Medulla oblongata (tissue), 1 donor: ENCODE data around the gene MAN2C1.
A peak's percentile ranks its signal among the peaks of the same experiment; 100 is the strongest.
"Not testable (repeated sequence)": the region's sequence is repeated elsewhere in the genome, so short reads cannot be mapped to it uniquely, and the experiment has no call there.

Experiments used
- DNase-seq: peaks from one replicate; pipeline ENCODE4 v3.0.0-alpha.2; 2015; ENCODE audit errors: extremely low spot score

Gene MAN2C1

DNA sequence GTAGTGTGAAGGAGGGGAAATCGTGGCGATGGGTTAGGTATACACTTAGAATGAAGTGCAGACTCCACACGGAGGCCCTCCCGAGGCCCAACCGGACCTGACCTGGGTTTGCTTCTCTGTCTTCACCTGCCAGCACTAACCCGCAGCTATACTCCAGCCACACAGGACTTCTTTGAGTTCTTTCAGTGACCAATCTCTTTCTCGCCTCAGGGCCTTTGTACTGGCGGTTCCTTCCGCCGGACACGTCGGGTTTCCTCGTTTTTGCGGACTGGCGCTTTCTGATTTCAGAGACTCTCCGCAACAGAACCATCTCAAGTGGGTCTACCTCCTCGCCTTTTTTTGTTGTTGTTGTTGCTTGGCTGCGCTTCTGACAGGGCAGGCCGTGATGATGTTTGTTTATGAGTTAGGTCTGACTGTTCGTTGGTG lies 21.6 kb downstream of the MAN2C1 start, which contains the start of gene NEIL1:
TSS of gene NEIL1 (plus strand) at position 244 of the 426 bp plus-strand sequence. CDS start 1,867 bp downstream, outside the sequence.
- peak; percentile 7 for DNase-seq

DNA sequence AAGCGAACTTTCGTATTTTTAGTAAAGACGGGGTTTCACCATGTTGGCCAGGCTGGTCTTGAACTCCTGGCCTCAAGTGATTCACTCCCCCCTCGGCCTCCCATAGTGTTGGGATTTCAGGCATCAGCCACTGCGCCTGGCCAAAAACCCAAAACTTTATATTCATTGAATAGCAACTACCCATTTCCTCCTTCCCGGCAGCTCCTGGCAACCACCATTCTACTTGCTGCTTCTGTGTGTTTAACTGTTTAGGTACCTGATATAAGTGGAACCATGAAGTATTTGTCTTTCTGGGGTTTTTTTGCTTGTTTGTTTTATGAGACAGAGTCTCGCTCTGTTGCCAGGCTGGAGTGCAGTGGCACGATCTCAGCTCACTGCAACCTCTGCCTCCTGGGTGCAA lies 24.5 kb downstream of the MAN2C1 start:
- peak; percentile 28 for DNase-seq

DNA sequence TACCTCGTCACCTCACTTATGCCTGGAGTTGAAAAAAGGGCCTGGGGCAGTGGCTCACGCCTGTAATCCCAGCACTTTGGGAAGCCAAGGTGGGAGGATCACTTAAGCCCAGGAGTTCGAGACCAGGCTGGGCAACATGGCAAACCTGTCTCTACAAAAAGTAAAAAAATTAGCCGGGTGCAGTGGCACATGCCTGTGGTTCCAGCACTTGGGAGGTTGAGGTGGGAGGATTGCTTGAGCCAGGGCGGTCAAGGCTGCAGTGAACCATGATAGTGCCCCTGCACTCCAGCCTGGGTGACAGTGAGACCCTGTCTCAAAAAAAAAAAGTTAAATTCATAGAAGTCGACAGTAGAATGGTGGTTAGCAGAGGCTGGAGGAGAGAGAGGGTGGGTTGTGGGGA lies 26.2 kb downstream of the MAN2C1 start:
- DNase-seq: no peak

DNA sequence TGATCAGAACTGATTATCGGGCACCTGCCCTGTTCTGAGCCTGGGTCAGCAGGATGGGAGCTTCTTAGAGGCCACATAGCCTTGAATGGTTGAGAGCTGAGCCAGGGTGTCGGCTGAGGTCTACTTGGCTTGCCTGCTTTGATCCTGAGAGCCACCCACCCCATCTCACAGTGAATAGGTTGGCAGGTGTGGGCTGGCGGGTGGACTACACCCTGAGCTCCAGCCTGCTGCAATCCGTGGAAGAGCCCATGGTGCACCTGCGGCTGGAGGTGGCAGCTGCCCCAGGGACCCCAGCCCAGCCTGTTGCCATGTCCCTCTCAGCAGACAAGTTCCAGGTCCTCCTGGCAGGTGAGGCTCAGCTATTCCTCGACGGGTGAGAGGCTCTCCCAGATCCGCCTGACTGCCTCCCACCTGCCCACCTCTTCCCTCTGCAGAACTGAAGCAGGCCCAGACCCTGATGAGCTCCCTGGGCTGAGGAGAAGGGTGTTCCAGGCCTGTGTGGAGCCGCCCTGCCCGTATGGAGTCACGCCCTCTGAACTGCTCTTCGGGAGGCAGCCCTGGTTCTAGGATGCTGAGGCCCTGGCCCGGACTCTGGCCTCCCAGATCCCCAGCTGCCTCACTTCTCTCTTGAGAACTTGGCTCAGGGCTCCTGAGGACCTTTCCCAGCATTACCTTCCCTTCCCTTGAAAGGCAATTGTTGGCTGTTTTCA lies 28.7 kb downstream of the MAN2C1 start:
- DNase-seq: no peak

DNA sequence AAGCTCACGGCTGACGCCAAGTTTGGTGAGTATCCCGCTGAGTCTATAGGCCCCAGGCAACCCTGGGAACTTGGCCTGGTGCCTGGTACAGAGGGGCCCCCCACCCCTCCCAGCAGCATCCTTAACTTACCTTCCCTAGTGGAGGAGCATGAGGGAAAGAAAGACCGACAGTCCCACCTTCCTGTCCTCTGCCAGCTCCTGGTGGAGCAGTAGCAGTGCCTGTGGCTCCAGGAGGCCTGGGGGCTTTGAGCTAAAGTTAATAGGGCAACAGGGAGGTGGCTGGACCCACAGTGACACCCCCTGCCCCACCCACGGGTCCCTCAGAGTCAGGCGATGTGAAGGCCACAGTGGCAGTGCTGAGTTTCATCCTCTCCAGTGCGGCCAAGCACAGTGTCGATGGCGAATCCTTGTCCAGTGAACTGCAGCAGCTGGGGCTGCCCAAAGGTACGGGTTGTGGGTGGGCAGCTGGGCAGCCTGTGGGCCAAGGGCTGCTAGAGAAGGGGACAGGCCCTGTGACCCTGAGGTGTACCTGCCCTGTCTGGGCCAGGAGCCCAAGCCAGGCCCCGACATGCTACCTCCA lies 29.7 kb downstream of the MAN2C1 start:
- no peak for DNase-seq

DNA sequence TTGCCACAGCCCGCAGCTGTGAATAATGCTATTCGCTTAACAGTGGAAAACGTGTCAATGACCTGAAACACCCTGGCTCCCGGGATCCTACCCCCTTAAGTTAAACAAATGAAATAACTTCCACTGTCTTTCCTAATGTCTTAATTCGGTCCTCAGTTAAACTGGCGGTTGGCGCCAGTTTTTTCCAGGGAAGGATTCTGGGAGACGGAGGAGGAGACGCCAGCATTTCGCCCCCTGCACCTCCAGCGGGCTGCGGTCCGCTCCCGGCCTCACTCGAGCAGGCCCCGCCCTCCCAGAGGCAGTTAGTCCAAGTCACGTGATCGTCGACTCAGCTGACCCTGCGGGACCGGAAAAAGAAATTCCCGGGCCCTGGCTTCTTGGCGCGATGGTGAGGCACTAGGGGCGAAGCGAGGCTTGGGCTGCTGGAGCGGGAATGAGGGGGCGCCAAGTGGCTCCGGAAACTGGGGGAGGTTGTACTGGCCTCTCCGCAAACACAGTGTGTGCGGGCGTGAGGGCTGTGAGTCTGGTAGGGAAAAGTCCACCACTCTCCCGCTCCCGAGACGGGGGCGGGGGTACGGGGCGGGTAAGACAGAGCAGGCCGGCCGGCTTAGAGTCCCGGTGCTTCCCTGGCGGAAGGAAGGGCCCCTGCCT lies 32.6 kb downstream of the MAN2C1 start, which contains the start of gene COMMD4:
TSS of gene COMMD4 (plus strand) at position 359 of the 651 bp plus-strand sequence. CDS start at position 386, 27 bp downstream.
- DNase-seq: peak; percentile 97

DNA sequence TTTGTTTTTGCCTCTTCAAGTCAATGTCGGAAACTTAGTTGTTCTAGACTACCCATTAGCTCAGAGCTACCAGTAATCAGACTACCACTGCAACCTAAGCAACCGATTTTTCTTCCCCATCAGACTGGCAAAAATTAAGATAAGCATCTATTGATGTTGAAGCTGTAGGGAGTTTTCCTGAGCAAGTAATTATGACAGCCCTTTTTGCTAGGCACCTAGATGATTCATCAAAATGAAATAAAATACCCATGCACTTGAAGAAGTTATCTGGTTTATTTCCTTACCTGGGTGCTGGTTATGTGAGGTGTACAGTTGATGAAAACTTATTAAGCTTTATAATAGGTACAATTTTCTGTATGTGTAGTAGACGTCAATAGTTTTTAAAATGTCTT lies 33.1 kb downstream of the MAN2C1 start:
- DNase-seq: peak; percentile 4

DNA sequence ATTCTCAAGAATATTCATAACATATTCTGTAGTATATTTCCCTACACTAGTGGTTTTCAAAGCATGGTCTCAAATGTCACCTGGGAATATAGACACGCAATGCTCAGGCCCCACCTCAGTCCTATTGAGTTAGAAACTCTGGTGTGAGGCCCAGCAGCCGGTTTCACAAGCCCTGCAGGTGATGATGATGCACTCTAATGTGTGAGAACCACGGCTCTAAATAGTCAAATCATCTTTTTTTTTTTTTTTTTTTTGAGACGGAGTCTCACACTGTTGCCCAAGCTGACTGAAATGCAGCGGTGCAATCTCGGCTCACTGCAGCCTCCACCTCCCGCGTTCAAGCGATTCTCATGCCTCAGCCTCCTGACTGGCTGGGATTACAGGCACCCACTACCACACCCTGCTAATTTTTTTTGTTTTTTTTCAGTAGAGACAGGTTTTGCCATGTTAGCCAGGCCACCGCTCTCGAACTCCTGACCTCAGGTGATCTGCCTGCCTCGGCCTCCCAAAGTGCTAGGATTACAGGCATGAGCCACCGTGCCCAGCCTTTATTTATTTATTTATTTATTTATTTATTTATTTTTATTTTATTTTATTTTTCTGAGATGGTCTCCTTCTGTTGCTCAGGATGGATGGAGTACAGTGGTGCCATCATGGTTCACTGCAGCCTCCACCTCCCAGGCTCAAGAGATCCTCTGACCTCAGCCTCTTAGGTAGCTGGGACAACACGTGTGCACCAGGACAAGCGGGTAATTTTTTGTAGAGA lies 34.6 kb downstream of the MAN2C1 start:
- DNase-seq: not testable (repeated sequence)

DNA sequence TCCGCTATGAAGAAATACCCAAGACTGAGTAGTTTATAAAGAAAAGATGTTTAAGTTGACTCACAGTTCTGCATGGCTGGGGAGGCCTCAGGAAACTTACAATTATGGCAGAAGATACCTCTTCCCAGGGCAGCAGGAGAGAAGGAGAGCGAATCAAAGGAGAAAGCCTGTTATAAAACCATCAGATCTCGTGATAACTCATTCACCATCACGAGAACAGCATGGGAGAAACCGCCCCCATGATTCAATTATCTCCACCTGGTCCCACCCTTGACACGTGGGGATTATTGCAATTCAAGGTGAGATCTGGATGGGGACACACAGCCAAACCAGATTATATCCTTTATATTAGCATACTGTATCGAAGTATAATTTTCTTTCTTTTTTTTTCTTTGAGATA lies 36.3 kb downstream of the MAN2C1 start:
- not testable (repeated sequence) for DNase-seq

DNA sequence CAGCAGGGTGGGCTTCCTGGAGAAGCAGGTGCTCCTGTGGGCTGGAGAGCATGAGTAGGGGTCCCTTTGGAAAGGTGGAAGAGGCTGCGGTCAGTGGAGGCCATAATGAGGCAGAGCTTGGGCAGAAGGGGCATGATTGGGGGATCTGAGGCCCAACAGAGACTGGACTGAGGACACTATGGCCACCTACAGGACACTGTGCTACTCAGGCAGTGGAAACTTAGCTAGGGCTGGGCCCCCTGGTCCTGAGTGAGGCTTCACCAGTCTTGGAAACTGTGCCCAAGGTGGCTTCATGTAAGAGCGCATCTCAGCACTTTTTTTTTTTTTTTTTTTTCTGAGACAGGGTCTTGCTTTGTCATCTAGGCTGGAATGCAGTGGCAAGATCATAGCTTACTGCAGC lies 38.8 kb downstream of the MAN2C1 start:
- DNase-seq: no peak

DNA sequence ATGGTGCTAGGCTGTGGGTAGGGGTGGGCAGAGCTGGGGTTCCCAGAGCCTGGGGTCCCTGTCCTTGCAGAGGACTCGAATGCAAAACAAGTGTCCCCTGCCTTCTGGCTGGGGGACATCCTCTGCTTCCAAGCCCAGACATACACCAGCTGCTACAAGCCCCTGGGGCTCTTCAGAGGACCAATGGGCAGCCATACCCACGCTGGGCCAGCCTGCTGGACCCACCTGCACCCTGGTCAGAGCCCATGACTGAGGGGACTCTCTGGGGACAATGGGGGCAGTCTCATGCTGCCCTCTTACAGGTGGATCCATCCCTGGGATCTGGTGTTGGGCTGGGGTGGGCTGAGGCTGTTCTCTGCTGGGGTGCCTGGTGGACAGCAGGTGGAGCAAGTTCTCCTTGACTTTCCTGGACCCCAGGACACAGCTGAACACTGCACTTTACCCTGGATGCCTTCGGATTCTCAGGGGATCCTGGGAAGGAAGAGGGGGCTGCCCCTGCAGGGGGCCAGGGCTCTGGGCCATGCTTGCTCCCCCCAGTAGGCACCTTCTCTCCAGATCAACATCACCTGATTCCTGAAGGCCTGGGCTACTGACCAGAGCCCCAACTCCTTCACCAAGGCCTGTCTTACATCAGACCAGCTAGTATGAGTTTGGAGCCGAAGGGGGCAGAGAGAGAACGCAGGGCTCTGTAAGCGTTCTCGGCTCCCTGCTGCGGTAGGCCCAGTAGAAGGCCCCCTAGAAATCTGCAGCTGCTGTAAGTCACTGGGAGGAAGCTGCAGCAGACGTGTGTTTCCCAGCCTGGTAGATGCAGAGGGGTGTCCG lies 39.7 kb downstream of the MAN2C1 start:
- DNase-seq: no peak

DNA sequence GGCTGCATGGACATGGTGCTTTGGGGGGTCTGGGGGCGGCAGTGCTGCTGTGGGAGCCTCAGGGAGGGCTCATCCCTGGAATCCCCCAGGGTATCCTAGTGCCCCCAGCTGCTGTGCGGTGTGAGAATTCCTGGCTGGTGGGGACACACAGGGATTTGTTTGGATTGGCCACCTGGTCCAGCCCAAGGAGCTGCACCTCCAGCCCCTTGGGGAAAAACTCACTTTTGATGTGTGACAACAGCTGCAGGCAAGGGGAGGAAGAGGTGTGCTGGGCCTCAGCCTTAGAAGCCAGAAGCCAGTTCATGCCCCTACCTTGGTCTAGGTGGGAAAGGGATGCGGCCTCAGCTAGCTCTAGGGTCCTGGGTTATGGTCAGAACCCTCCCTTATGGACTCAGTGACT lies 40.9 kb downstream of the MAN2C1 start:
- no peak for DNase-seq

DNA sequence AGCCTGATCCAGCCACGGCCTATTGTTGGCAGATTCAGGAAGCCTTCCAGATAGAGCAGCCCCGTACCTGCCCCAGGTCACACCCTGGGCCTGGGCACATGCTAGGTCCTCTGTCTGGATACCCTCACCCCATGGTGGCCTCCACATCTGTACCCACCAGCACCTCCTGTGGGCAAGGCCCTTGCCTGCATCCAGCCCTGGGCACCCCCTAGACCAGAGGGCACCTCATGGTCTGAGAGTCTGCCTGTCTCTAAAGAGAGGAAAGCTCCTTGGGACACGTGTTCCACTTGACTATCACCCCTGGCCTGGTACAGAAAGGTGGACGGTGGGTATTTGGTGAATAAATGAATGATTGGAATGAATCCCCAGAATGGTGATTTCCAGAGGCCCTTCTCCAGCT lies 41.4 kb downstream of the MAN2C1 start:
- no peak for DNase-seq

DNA sequence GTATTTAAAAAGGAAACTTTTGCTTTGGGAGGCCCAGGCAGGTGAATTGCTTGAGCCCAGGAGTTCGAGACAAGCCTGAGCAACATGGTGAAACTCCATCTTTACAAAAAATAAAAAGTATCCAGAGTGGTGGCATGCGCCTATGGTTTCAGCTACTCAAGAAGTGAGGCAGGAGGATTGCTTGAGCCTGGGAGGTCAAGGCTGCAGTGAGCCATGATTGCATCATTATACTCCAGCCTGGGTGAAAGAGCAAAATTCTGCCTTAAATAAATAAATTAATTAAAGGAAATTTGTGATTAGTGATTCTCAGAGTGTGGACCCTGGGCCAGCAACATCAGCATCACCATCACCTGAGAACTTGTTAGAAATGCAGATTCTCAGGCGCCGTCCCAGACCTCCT lies 42.5 kb downstream of the MAN2C1 start:
- no peak for DNase-seq

DNA sequence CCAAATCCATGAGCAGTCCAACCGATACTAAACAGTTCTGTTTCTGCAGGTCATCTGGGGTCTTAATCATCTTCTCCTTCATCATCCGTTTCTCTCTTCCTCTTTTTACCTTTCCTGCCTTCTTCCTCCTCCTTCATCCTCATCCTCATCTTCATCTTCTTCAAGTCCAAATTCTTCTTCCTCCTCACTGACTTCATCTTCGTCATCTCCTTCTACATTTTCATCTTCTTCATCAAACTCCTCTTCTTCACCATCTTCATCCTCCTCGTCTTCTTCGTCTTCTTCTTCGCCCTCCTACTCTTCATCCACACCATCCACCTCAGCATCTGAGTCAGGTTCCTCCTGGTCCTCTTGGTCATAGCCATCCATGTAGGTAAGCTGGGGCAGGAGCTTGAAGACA lies 46.7 kb downstream of the MAN2C1 start:
- no peak for DNase-seq

DNA sequence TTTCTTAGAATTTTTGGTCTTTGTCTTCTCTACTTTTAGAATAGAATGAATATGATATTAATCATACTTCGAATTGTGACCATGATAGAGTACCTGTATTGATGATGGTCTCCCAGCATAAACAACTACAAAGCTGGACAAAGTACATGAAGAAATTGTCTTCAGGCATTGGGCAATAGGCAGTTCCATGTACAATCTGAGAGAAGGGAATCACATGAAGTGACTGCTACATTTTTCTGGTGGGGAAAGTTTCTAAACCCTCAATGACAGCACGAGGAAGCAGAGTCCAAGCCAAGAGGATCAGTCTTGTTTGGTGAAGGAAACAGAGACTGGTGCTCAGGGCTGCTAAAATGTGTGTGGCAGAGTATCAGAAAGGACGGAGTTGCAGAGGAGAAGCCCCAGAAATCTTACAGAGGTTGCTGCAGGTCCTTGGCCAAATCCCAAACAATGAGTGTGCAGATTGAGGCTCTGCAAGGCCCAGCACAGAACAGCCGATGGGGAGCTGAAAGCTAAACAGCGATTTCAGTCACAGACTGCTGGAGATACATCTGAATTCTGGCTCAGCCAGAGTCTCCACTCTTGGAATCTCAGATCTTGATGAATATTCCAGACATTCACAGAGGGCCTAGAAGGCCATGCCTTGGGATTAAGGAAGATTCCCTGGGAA lies 49.0 kb downstream of the MAN2C1 start:
- DNase-seq: not testable (repeated sequence)

DNA sequence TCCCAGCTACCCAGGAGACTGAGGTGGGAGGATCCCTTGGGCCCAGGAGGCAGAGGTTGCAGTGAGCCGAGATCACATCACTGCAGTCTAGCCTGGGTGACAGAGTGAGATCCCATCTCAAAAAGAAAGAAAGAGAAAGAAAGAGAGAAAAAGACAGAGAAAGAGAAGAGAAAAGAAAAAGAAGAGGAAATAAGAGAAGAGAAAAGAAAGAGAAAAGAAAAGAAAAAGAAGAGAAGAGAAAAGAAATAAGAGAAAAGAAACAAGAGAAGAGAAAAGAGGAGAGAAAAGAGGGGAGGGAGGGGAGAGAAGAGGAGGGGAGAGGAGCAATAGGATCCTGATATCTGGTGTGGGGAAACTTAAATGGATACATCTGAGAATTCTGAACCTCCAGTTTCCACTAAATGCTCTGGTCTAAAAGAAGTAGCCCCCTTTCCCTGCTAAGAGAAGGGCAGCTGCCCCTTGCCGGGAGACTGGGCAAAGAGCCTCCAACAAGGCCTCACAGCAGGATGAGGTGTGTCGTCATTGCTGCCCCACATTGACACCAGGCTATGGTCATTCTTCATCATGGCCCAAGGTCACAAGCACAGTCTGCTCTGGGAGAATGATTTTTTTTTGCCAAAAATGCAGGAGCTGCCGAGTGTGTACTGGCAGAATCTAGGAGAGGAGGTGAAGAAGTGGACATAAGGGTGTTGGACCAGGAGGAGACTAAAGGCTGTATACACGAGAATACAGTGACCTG lies 53.7 kb downstream of the MAN2C1 start:
- no peak for DNase-seq

DNA sequence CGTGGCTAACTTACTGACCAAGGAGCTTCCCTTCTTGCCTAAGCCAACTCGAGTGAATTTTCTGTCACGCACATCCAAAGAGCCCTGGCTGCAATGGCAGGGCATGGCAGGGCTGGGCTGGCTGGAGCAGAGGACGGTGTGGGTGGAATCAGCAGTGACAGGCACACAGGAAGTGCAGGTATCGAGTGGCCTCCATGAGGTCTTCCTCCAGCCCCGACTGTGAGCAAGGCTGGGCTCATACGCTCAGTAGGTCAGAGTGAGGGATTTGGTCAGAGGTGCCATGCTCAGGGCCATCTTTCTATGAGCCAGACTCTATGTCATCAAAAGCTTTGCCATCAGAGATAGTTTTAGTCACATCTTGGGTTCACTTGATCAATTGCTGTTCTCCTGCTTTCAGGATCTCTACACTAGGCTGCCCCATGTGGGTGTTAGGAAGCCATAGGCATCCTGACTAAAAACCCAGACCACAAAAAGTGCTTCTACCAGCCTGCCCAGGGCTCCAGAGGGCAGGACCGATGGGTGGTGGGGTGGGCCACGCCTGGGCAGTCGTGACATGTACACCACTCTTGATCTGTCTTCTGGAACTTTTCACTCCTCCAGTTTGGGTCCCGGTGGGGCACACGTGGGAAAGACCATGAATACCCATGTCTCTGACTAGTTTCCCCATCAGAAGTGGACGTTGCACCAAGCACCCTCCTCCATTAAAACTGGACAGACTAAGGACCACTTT lies 55.1 kb downstream of the MAN2C1 start:
- no peak for DNase-seq

DNA sequence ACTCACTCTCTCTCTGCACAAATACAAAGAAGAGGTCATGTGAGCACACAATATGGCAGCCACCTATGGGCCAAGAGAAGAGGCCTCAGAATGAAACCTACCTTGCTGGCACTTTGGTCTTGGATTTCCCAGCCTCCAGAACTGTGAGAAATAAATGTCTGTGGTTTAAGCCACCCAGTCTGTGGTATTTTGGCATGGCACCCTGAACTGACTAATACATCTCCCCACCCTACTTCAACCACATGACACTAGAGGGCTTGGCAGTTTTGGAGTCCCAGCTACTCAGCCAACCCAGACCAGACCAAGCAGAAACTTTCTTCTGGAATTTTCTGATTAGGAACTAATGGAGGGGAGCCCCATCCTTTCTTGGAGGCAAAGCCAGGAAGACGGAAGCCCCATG lies 55.9 kb downstream of the MAN2C1 start:
- DNase-seq: not testable (repeated sequence)
